ENCODE measurements around the gene PALS1.
"Not testable (repeated sequence)": the region's sequence is repeated elsewhere in the genome, so short reads cannot be mapped to it uniquely, and the experiment has no call there.

Gene PALS1

DNA sequence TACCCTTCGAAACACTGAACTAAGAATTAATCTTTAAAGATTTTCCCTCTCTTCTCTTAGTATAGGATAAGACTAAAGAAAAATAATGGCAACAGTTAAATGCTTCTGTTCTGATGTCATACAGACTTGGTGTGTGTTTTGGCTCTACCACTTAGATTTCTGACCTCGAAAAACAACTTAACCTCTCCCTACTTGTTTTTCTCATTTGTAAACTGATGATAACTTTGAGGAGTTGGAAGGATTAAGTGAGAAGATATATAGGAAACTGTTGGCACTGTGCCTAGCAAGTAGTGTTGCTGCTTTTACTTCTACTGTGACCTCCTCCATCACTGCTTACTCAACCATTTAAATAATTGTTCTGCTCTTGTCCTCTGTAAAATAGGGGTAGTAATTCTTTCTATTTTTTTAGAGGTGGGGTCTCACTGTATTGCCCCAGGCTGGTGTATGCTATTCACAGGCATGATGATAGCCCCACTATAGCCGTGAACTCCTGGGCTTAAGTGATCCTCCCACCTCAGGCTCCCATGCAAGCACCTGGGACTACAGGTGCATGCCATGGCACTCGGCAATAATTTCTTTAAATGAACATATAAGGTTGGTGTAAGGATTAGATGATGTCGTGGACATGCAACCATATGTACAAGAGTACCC, 22.4 kb downstream of the PALS1 start:
- no peak for DNase-seq

DNA sequence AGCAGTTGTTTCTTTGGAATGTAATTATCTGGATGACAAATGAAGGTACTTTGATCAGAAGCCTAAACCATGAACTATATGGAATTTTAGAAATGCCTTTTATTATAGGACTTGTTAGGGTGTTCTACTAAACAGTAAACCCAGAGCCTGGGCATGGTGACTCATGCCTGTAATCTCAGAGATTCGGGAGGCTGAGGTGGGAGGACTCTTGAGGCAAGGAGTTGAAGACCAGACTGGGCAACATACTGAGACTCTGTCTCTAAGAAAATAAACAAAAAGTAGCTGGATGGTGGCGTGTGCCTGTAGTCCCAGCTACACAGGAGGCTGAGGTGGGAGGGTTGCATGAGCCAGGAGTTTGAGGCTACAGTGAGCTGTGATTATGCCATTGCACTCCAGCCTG, 23.9 kb downstream of the PALS1 start:
- DNase-seq, result no peak

DNA sequence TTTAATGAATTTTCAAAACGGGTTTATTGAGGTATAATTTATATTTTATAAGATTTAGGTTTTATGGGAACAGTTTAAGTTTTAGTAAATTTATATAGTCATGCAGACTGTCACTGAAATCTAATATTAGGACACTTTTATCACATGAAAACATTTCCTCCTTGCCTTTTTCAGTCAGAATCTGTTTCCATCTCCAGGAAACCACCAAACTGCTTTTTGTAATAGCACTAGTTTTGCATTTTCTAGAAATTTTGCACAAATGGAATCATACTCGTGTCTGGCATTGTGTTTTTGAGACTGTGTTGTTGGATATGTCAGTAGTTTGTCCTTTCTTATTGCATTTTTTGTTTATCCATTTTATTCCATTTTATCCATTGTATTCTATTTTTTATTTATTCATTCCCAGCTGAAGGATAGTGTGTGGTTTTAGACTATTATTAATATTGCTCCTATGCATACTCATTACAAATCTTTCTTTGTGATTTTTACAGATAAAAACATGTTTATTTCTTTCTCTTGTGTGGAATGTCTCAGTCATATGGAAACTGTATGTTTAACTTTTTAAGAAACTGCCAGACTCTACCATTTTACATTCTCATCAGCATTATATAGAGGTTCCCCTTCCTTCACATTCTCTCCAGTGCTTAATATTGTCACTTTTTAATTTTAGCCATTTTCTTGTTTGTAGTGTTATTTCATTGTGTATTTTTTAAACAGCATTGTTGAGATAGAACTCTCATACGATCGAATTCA, 26.5 kb downstream of the PALS1 start:
- DNase-seq, result peak; percentile 32

DNA sequence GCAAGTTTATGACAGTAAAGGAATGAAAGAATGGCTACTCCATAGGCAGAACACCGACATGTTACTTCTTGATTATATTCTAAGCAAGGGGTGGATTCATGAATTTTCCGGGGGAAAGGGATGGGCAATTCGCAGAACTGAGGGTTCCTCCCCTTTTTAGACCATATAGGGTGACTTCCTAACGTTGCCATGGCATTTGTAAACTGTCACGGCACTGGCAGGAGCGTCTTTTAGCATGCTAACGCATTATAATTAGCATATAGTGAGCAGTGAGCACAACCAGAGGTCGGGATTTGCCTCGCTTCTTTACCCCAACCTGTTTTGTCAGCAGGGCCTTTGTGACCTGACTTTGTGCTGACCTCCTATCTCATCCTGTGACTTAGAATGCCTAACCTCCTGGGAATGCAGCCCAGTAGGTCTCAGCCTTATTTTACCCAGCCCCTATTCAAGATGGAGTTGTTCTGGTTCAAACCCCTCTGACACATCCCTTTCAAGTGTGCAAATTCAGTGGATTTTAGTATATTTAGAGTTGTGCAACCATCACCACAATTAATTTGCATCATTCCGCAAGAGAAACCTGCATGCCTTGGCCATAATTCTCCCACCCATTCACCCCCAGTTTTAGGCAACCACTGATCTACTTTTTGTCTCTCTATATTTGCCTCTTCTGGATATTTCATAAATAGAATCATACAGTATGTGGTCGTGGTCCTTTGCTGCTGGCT, 27.4 kb downstream of the PALS1 start:
- DNase-seq, result no peak

DNA sequence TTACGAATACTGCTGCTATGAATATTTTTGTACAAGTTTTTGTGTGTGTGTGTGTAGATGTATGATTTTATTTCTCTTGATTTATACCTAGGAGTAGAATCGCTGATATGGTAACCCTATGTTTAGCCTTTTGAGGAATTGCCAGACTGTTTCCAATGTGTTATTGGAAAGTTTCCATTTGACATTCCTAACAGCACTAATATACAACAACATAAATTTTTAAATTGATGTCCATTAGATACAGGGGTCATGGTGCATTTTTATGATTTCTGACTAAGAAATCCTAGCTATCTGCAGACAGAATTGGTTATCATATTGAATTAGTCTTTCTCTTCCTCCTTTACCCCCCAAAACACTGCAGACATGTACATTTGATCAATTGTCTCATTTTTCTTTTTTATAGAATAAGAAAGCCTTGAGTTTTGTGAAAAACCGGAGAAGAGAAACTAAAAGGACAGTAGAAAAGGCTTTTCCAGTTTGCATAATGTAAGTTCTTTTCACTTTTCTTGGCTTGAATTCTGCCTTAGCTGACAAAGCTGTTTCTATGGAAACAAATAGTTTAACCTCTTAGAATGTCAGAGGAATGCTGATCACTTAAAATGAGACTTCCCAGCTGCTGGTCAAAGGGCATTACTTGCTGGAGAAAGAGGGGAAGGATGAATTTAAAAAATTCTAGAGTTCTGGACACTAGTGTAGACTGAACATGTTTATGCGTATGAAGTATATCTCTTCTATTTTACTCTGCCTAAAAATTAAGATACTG, 28.2 kb downstream of the PALS1 start:
- no peak for DNase-seq

DNA sequence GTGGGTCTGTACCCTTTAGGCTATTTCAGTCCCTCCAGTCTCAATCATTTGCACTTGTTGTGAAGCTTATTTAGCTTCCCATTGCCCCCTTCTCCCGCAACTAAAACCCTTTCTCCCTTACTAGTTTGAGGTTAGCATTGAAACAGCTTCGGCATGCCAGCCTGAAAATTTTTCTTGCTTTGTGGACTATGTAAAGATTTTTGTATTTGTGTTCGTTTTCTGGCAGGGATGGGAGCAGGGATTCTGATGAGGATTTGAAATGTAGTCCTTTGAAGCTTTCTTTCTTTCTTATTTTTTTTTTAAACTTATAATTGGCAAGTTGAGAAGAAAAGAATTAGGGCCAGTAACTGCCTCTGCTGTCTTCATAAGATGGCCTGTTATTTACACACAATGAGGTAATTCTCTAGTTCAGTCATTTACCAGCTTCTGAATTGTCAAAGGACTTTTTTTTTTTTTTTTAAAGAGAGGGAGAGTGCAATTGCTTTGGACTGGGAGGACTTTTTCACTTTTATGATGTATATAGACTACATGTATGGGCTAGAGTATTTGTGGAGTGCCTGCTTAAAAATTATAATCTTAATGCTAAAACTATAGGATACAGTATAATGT, 29.0 kb downstream of the PALS1 start:
- DNase-seq, result no peak

DNA sequence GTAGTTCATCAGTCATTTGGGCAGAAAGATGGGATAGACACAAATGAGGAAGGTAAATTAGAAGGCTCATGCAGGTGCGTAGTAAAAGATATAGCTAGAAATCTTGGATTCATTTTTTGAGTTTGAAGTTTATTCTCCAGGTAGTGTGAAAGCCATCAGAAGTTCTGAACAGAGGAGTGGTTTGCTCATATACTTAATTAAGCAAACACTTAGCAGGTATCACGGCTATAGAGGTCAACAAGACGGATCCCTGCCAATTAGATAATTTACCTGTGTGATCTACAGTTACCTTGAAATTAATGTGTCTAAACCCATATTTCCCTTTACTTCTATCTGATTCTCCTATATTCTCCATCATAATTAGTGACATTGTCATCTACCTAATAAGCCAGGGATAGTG, 29.7 kb downstream of the PALS1 start:
- no peak for DNase-seq

DNA sequence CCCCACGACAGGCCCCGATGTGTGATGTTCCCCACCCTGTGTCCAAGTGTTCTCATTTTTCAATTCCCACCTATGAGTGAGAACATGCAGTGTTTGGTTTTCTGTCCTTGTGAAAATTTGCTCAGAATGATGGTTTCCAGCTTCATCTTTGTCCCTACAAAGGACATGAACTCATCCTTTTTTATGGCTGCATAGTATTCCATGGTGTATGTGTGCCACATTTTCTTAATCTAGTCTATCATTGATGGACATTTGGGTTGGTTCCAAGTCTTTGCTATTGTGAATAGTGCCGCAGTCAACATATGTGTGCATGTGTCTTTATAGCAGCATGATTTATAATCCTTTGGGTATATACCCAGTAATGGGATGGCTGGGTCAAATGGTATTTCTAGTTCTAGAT, 32.0 kb downstream of the PALS1 start:
- DNase-seq, result not testable (repeated sequence)

DNA sequence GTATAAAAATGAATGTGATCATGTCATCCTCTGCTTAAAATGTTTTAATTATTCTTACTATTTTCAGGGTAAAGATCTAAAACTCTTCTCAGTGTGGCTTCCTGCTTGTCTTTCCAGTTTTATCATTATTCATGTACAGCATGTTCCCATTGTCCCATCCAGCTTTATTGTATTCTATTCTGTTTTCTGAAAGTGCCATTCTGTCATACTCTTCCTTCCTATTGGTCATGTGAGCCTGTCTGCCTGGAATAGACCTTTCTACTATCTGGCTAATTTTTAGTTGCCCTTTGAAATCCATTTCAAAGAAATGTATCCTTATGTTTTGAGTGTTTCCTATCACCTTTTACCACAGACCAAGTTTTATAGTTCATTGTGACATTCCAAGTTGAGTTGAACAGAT, 34.9 kb downstream of the PALS1 start:
- DNase-seq, result no peak

DNA sequence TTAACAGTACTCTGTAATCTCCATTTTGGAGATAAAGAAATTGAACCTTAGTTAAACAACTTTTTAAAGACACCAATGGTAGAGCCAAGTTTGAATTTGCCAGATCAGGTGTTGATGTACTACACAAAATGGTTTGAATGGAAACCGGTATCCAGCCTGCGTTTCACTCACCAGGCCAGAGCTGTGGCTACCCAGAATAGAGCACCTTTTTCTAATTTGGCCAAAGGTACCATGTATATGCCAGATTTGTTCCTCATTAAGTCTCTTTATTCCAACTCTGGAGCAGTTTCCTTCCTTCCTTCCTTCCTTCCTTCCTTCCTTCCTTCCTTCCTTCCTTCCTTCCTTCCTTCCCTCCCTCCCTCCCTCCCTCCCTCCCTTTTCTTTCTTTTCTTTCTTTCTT, 39.3 kb downstream of the PALS1 start:
- DNase-seq, result no peak

DNA sequence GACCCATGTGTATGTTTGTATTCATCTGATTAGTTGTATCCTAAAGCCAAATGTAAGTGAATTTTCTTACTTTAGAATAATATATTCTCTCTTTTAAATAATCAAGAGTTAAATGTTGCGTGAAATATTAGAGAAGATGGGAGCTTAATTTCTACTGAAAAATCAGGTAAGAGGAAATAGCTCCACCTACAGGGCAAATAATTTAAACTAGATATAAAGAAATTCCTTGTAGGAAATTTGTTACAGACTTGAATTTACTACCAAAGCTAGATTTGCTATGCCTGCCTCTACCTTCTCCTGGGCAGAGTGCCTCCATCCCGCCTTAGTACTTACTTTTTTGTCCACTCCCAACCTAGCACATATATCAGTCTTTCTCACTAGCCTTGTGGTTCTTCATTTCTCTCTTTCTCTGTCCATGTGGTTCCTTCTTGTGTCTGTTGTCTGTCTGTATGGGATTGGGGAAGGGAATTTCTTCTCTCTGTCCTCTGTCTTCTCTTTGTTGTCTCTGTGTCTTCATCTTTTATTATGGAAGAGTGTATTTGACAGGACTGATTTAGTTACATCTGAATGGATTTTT, 44.7 kb downstream of the PALS1 start:
- peak; percentile 27 for DNase-seq

All from activated CD4-positive, alpha-beta T cell treated with anti-CD3 and anti-CD28 coated beads, Interleukin-2, amount 50 U/mL, for 16 hours (primary cell).